Esophagus muscularis mucosa (tissue), 3 donors: ENCODE results near the gene ACKR2.
"Not testable (repeated sequence)": the region's sequence is repeated elsewhere in the genome, so short reads cannot be mapped to it uniquely, and the experiment has no call there.

Experiments
- CTCF ChIP-seq, 3 experiments: fragments of 200-600 bp in 2 of 3; fragments of 450-650 bp in 1 of 3; sonication (generic) in 2 of 3; IDR thresholded peaks; one replicate each; pipeline ENCODE4 v1.5.1; 2017 to 2019; ENCODE audit warnings: antibody characterized with exemption in 3 of 3, mild to moderate bottlenecking in 2 of 3, moderate library complexity in 1 of 3
- POLR2A ChIP-seq: fragments of 450-650 bp; IDR thresholded peaks from one replicate; pipeline ENCODE4 v1.6.1; 2017; ENCODE audit warnings: antibody characterized with exemption, moderate library complexity, mild to moderate bottlenecking, low read depth

- not testable (repeated sequence) for TF ChIP-seq POLR2A; CTCF (IDR thresholded peaks at IDR 0.05)
These were observed 74.1 kb downstream of the ACKR2 start for GRCh38 chr3:42883251-42883930.
